K562 (cell line): ENCODE data around the gene ENTPD8. TPM values are rescaled to one million over a fixed set of nuclear protein-coding genes. Genes with fewer than 3 reads are reported as not detected.

Source experiments
- ATAC-seq: fragments of 200-7000 bp; cut with Tn5 transposase; 3 replicates; pipeline ENCODE4 v1.9.1; 2020; ENCODE audit warnings: moderate library complexity
- BruUV-seq: library from RNA; stranded (reverse); fragments of 400-500 nt; replicated peaks from 2 replicates; lab custom pipeline; 2021; lab: Mats Ljungman, UMichigan
- CTCF ChIA-PET: fragments of 300-600 bp; formaldehyde crosslinking; extraction: SDS; loops from one replicate; lab custom pipeline; 2021; ENCODE audit warnings: low intra/inter-chr PET ratio; lab: Yijun Ruan, JAX
- POLR2A ChIA-PET: fragments of 300-600, 350-650 bp; sonication (Branson Sonifier 250); formaldehyde crosslinking; extraction: SDS; loops from one replicate; lab custom pipeline; 2021; ENCODE audit warnings: antibody characterized with exemption, inconsistent platforms; lab: Yijun Ruan, JAX
- DNase-seq, 4 experiments: peaks; one replicate each; pipeline versions ENCODE4 v3.0.0 to v3.0.0-alpha.2; 2011 to 2018; ENCODE audit warnings: low spot score in 3 of 4, mixed read lengths in 3 of 4; ENCODE audit errors: extremely low read depth in 1 of 4
- FAIRE-seq: peaks from 2 replicates; lab custom pipeline; 2011; peaks lifted over from hg19 to GRCh38; lab: Jason Lieb, UNC
- H2AFZ ChIP-seq: 2 replicates; pipeline ENCODE4 v1.6.0; 2011; ENCODE audit warnings: low read depth, low read length, control low read depth, inconsistent platforms
- H3K27ac ChIP-seq: fragments of 200-600 bp; 3 replicates; pipeline ENCODE4 v1.8.0; 2011; ENCODE audit warnings: low read depth, mild to moderate bottlenecking, control low read depth, inconsistent platforms, low read length, moderate library complexity, mixed read lengths; ENCODE audit errors: extremely low read depth
- H3K27me3 ChIP-seq, 2 experiments: fragments of 300-600 bp in 1 of 2; 2 replicates in 1 of 2; 3 replicates in 1 of 2; pipeline versions ENCODE4 v1.6.0 to v1.8.0; 2011; ENCODE audit warnings: inconsistent platforms in 2 of 2, low read length in 2 of 2, mild to moderate bottlenecking in 1 of 2, mixed read lengths in 1 of 2, moderate library complexity in 1 of 2; ENCODE audit not compliant: control insufficient read depth in 2 of 2, insufficient read depth in 2 of 2
- H3K36me3 ChIP-seq: fragments of 300-600 bp; 3 replicates; pipeline ENCODE4 v1.8.0; 2011; ENCODE audit warnings: mild to moderate bottlenecking, low read length, inconsistent platforms; ENCODE audit not compliant: control insufficient read depth, insufficient read depth
- H3K4me1 ChIP-seq, 2 experiments: fragments of 200-600 bp in 1 of 2; replicated peaks in 1 of 2; 2 replicates in 1 of 2; 3 replicates in 1 of 2; pipeline versions ENCODE4 v1.5.1 to v1.8.0; 2011; ENCODE audit warnings: inconsistent platforms in 2 of 2, low read length in 2 of 2, mild to moderate bottlenecking in 1 of 2, mixed read lengths in 1 of 2, moderate library complexity in 1 of 2; ENCODE audit not compliant: control insufficient read depth in 2 of 2, insufficient read depth in 2 of 2
- H3K4me2 ChIP-seq: 2 replicates; pipeline ENCODE4 v1.6.1; 2011; ENCODE audit warnings: low read length, control low read depth, inconsistent platforms, mixed read lengths; ENCODE audit not compliant: insufficient read depth
- H3K4me3 ChIP-seq: fragments of 200-600 bp; sonication (generic), shearing (Covaris generic); 2 replicates; pipeline ENCODE4 v1.5.1; 2016; ENCODE audit warnings: control low read depth, inconsistent platforms
- H3K79me2 ChIP-seq: fragments of 200-600 bp; 3 replicates; pipeline ENCODE4 v1.8.0; 2011; ENCODE audit warnings: low read length, inconsistent platforms; ENCODE audit not compliant: control insufficient read depth, insufficient read depth
- H3K9ac ChIP-seq, 2 experiments: 2 replicates each; pipeline versions ENCODE4 v1.6.0 to v1.6.1; 2011; ENCODE audit warnings: low read depth in 2 of 2, low read length in 2 of 2, control low read depth in 1 of 2, inconsistent platforms in 1 of 2, mild to moderate bottlenecking in 1 of 2, mixed read lengths in 1 of 2; ENCODE audit not compliant: insufficient read depth in 1 of 2
- H3K9me1 ChIP-seq: one replicate; pipeline ENCODE4 v1.6.0; 2011; ENCODE audit warnings: inconsistent platforms, mild to moderate bottlenecking, low read length, moderate library complexity; ENCODE audit not compliant: control insufficient read depth, insufficient read depth
- H3K9me3 ChIP-seq: replicated peaks from 2 replicates; pipeline ENCODE4 v1.5.1; 2011; ENCODE audit warnings: low read depth, low read length, inconsistent platforms; ENCODE audit not compliant: control insufficient read depth, insufficient read depth
- H4K20me1 ChIP-seq: replicated peaks from 2 replicates; pipeline ENCODE4 v1.6.1; 2011; ENCODE audit warnings: low read length, inconsistent platforms, mixed read lengths; ENCODE audit not compliant: control insufficient read depth, insufficient read depth
- CHD2 ChIP-seq: IDR thresholded peaks from 2 replicates; pipeline ENCODE4 v1.6.1; 2011; ENCODE audit warnings: low read depth, low read length
- EP400 ChIP-seq: fragments of 450-650 bp; IDR thresholded peaks from 2 replicates; pipeline ENCODE4 v1.6.1; 2017; ENCODE audit warnings: antibody characterized with exemption, mild to moderate bottlenecking, moderate library complexity
- ERF ChIP-seq: fragments of 450-650 bp; formaldehyde crosslinking; IDR thresholded peaks from 2 replicates; pipeline ENCODE4 v1.4.0; 2020; ENCODE audit warnings: mild to moderate bottlenecking, mixed read lengths
- ESRRB ChIP-seq: fragments of 250-450 bp; sonication (Bioruptor Pico); IDR thresholded peaks from 2 replicates; pipeline ENCODE4 v1.5.0; 2020; ENCODE audit warnings: mild to moderate bottlenecking, moderate library complexity, borderline replicate concordance
- ETV5 ChIP-seq: sonication (generic); formaldehyde crosslinking; IDR thresholded peaks from 2 replicates; pipeline ENCODE4 v1.4.0; 2020; ENCODE audit warnings: low read depth, mild to moderate bottlenecking, missing genetic modification reagents
- GTF2E2 ChIP-seq: fragments of 200-800 bp; sonication (Bioruptor generic); IDR thresholded peaks from 2 replicates; pipeline ENCODE4 v1.6.1; 2016; ENCODE audit warnings: missing genetic modification characterization, missing compliant biosample characterization
- IFI16 ChIP-seq: fragments of 250-450 bp; sonication (Bioruptor Pico); IDR thresholded peaks from 2 replicates; pipeline ENCODE4 v2.1.2; 2022; ENCODE audit warnings: mild to moderate bottlenecking, inconsistent platforms
- L3MBTL2 ChIP-seq: fragments of 450-650 bp; IDR thresholded peaks from 2 replicates; pipeline ENCODE4 v1.6.1; 2016; ENCODE audit warnings: mild to moderate bottlenecking, moderate library complexity
- NFATC3 ChIP-seq: fragments of 450-650 bp; IDR thresholded peaks from 2 replicates; pipeline ENCODE4 v1.6.1; 2017; ENCODE audit warnings: mild to moderate bottlenecking
- RAD51 ChIP-seq: fragments of 450-650 bp; IDR thresholded peaks from 2 replicates; pipeline ENCODE4 v1.7.1; 2016; ENCODE audit warnings: low read depth, mild to moderate bottlenecking, borderline replicate concordance
- RREB1 ChIP-seq: fragments of 250-450 bp; sonication (Bioruptor Pico); IDR thresholded peaks from 2 replicates; pipeline ENCODE4 v1.4.0; 2020
- SRSF9 ChIP-seq: fragments of 200-400 bp; formaldehyde crosslinking; IDR thresholded peaks from 2 replicates; pipeline ENCODE4 v1.6.1; 2017; ENCODE audit warnings: low read depth, low read length, borderline replicate concordance
- TCF3 ChIP-seq: sonication (generic); formaldehyde crosslinking; IDR thresholded peaks from 2 replicates; pipeline ENCODE4 v1.4.0; 2020; ENCODE audit warnings: mild to moderate bottlenecking, missing genetic modification reagents
- TFAP4 ChIP-seq: sonication (generic); formaldehyde crosslinking; IDR thresholded peaks from 2 replicates; pipeline ENCODE4 v1.8.0; 2022; ENCODE audit warnings: missing genetic modification reagents, mild to moderate bottlenecking, moderate library complexity, borderline replicate concordance
- ZNF507 ChIP-seq: conservative IDR thresholded peaks from 2 replicates; pipeline ENCODE4 v1.6.1; 2017; ENCODE audit warnings: missing genetic modification characterization, missing compliant biosample characterization
- WGBS: fragments of 100-300 bp; shearing (Covaris generic); methylation state at CpG from one replicate; pipeline ENCODE4 v1.1.6; 2016; ENCODE audit warnings: low coverage, mixed read lengths; ENCODE audit not compliant: insufficient coverage; ENCODE audit errors: missing lambda C conversion rate; 5-methylcytosine and 5-hydroxymethylcytosine counted together
- in situ Hi-C: fragments of 300-500 bp; cut with MboI; formaldehyde crosslinking; loops from 4 replicates; pipeline ENCODE4 v1.15.0; 2018; ENCODE audit warnings: inconsistent platforms, mixed read lengths
- intact Hi-C: fragments of 100-400 bp; cut with micrococcal nuclease; formaldehyde crosslinking; loops from 2 replicates; pipeline ENCODE4 v1.14.2; 2022
- polyA plus RNA-seq, 8 experiments: library from polyadenylated mRNA; depleted of rRNA in 4 of 8; stranded (reverse) in 5 of 8; unstranded in 3 of 8; fragments of >200 nt; fragmentation: Nextera tagmentation in 2 of 8; fragmentation: Illumina TruSeq in 1 of 8; extraction: Ambion mirVana in 2 of 8; extraction: Trizol in 1 of 8; gene quantifications; 2 replicates each; pipeline versions ENCODE4 v1.2.1 to v1.2.3, GENCODE V29; 2011 to 2014; ENCODE audit warnings: inconsistent platforms in 1 of 8, missing spikeins in 1 of 8
- total RNA-seq, 7 experiments: library from RNA; depleted of rRNA in 6 of 7; stranded (reverse); fragments of >200 nt in 6 of 7; fragmentation: Illumina TruSeq in 2 of 7; extraction: Trizol in 2 of 7; gene quantifications; 2 replicates each; pipeline versions ENCODE4 v1.2.1 to v1.2.3, GENCODE V29; 2011 to 2021; ENCODE audit warnings: low replicate concordance in 1 of 7

Gene ENTPD8
- total and polyA plus RNA-seq, 9 of the 15 experiments (the other 6 are each of a cell fraction or from before 2014, with no cell fraction given), result 0.06 to 0.27 (median 0.19) TPM; not detected in 5

GRCh38 chr9:137421838-137422603 lies 19.1 kb downstream of the ENTPD8 start:
- CTCF ChIA-PET, result no interaction called here
- TF ChIP-seq GTF2E2 (tag), result peak; percentile 14; the same call in 1 of the 2 replicates
- 0 out of 2 replicates have a peak, but pooled peaks have one; percentile 9 for TF ChIP-seq TCF3 (CRISPR knock-in tag)
- 0 out of 2 replicates have a peak, but pooled peaks have one; percentile 13 for TF ChIP-seq EP400
- no peak for TF ChIP-seq IFI16 (CRISPR knock-in tag)
- no peak for TF ChIP-seq ESRRB (CRISPR knock-in tag)
- TF ChIP-seq CHD2, result no peak
- no peak for TF ChIP-seq RAD51
- 0 out of 2 replicates have a peak, but pooled peaks have one; percentile 10 for TF ChIP-seq TFAP4
- no peak for TF ChIP-seq RREB1 (CRISPR knock-in tag)
- TF ChIP-seq SRSF9, result no peak
- no peak for TF ChIP-seq NFATC3
- no peak for TF ChIP-seq L3MBTL2
- no peak for TF ChIP-seq ZNF507 (tag)
- TF ChIP-seq ERF (CRISPR knock-in tag), result no peak
- TF ChIP-seq ETV5 (CRISPR knock-in tag), result no peak

More at GRCh38 chr9:137421838-137422603, 19.1 kb downstream of the ENTPD8 start:
- peak overlapping the region; percentile 80 to 95 for H3K9ac ChIP-seq
- peaks cover 5% of the 10 kb centered on the region; the same call in 1 of the 3 replicates for H3K36me3 ChIP-seq
- in situ Hi-C loops, result no loop called here
- POLR2A ChIA-PET, result interaction anchor here (0.6 to 1.8 kb wide), 4 partner anchors 9 to 717 kb away, joined by 3 to 8 read pairs (median 3); no protein-coding TSS in a partner anchor
- WGBS, result 4% methylated on average over 11 of the region's 11 CpGs
- no peaks in the 10 kb centered on the region for H3K9me3 ChIP-seq
- FAIRE-seq (no peak), ATAC-seq (no peak), DNase-seq (no peak)
- BruUV-seq, result TSS peak; percentile 65
- no peaks in the 10 kb centered on the region for H3K27me3 ChIP-seq
- peaks cover 43% of the 10 kb centered on the region for H3K79me2 ChIP-seq
- H2AFZ ChIP-seq, result peak overlapping the region; percentile 66
- peak overlapping the region; percentile 94 for H3K4me2 ChIP-seq
- H3K4me1 ChIP-seq, result peaks cover 35 to 49% of the 10 kb centered on the region in 2 experiments
- H3K9me1 ChIP-seq, result no peaks in the 10 kb centered on the region
- peak overlapping the region; percentile 53 for H3K27ac ChIP-seq
- no peaks in the 10 kb centered on the region for H4K20me1 ChIP-seq
- H3K4me3 ChIP-seq, result peak overlapping the region; percentile 97
- intact Hi-C loops, result loop anchor here (10.0 kb wide), 1 partner anchor 117 kb away; the partner anchor contains the start of gene NRARP
